ENCODE data around the gene USP20. TPM values are rescaled to one million over a fixed set of nuclear protein-coding genes. Genes with fewer than 3 reads are reported as not detected.

Gene USP20
- total RNA-seq, 1 experiment from 2014 or later: 14.4 TPM

DNA sequence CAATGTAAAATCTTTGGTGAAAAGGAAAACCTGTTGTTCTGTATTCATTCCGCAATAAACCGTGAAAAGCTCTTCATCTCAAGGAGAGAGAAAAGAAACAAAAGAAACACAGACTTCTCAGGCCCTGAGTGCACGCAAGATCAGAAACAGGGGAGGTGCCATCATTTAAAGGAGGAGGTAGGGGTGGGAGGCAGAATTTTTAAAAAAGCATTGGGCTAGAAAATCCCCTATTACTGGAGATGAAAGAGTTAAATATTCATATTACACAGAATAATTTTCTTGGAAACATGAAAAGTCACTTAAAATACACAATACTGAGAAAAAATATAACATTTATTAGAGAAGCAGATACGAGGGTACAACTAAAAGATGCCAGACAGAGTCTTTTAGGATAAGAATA lies 56.3 kb downstream of the USP20 start:
- in situ Hi-C loops (cut with HindIII; ENCODE audit: low pct_unique_long_range_greater_than_20kb, low sequenced_read_pairs) (no loop called here), intact Hi-C loops (cut with micrococcal nuclease; ENCODE audit: unreplicated experiment) (no loop called here)
- CTCF ChIA-PET: no interaction called here
- no TSS peak for BruUV-seq (replicated peaks)
- TF ChIP-seq TCF7L2 (IDR thresholded peaks at IDR 0.05; ENCODE audit: low read depth, low read length): no peak
- no peak for TF ChIP-seq POLR2AphosphoS5 (IDR thresholded peaks at IDR 0.05; ENCODE audit: low read depth, low read length)
- TF ChIP-seq, protein P1, sequence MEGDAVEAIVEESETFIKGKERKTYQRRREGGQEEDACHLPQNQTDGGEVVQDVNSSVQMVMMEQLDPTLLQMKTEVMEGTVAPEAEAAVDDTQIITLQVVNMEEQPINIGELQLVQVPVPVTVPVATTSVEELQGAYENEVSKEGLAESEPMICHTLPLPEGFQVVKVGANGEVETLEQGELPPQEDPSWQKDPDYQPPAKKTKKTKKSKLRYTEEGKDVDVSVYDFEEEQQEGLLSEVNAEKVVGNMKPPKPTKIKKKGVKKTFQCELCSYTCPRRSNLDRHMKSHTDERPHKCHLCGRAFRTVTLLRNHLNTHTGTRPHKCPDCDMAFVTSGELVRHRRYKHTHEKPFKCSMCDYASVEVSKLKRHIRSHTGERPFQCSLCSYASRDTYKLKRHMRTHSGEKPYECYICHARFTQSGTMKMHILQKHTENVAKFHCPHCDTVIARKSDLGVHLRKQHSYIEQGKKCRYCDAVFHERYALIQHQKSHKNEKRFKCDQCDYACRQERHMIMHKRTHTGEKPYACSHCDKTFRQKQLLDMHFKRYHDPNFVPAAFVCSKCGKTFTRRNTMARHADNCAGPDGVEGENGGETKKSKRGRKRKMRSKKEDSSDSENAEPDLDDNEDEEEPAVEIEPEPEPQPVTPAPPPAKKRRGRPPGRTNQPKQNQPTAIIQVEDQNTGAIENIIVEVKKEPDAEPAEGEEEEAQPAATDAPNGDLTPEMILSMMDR (IDR thresholded peaks at IDR 0.05): no peak
- TF ChIP-seq SIN3A (IDR thresholded peaks at IDR 0.05; ENCODE audit: borderline replicate concordance, insufficient read depth, low read depth, low read length): no peak
- TF ChIP-seq, protein P2, sequence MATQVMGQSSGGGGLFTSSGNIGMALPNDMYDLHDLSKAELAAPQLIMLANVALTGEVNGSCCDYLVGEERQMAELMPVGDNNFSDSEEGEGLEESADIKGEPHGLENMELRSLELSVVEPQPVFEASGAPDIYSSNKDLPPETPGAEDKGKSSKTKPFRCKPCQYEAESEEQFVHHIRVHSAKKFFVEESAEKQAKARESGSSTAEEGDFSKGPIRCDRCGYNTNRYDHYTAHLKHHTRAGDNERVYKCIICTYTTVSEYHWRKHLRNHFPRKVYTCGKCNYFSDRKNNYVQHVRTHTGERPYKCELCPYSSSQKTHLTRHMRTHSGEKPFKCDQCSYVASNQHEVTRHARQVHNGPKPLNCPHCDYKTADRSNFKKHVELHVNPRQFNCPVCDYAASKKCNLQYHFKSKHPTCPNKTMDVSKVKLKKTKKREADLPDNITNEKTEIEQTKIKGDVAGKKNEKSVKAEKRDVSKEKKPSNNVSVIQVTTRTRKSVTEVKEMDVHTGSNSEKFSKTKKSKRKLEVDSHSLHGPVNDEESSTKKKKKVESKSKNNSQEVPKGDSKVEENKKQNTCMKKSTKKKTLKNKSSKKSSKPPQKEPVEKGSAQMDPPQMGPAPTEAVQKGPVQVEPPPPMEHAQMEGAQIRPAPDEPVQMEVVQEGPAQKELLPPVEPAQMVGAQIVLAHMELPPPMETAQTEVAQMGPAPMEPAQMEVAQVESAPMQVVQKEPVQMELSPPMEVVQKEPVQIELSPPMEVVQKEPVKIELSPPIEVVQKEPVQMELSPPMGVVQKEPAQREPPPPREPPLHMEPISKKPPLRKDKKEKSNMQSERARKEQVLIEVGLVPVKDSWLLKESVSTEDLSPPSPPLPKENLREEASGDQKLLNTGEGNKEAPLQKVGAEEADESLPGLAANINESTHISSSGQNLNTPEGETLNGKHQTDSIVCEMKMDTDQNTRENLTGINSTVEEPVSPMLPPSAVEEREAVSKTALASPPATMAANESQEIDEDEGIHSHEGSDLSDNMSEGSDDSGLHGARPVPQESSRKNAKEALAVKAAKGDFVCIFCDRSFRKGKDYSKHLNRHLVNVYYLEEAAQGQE (IDR thresholded peaks at IDR 0.05; ENCODE audit: insufficient read depth in 1 of 2, low read depth in 2 of 2, low read length in 1 of 2): no peak
- DNase-seq (ENCODE audit: low read depth, low spot score) (no peak), ATAC-seq (no peak)
- no peaks in the 10 kb centered on the region for H3K9me3 ChIP-seq (ENCODE audit: control insufficient read depth, insufficient read depth, low read depth, low read length)
- no peaks in the 10 kb centered on the region for H3K36me3 ChIP-seq (ENCODE audit: control insufficient read depth, insufficient read depth, low read length)
- POLR2A ChIA-PET: no interaction called here
- no peak overlapping the region for H3K27ac ChIP-seq (ENCODE audit: low read length)
- H3K4me3 ChIP-seq (ENCODE audit: low read depth in 2 of 2, low read length in 2 of 2): no peak overlapping the region
- no peaks in the 10 kb centered on the region for H3K4me1 ChIP-seq (ENCODE audit: control insufficient read depth, insufficient read depth, low read length)
- H3K27me3 ChIP-seq (ENCODE audit: control insufficient read depth, insufficient read depth, low read length): no peaks in the 10 kb centered on the region

DNA sequence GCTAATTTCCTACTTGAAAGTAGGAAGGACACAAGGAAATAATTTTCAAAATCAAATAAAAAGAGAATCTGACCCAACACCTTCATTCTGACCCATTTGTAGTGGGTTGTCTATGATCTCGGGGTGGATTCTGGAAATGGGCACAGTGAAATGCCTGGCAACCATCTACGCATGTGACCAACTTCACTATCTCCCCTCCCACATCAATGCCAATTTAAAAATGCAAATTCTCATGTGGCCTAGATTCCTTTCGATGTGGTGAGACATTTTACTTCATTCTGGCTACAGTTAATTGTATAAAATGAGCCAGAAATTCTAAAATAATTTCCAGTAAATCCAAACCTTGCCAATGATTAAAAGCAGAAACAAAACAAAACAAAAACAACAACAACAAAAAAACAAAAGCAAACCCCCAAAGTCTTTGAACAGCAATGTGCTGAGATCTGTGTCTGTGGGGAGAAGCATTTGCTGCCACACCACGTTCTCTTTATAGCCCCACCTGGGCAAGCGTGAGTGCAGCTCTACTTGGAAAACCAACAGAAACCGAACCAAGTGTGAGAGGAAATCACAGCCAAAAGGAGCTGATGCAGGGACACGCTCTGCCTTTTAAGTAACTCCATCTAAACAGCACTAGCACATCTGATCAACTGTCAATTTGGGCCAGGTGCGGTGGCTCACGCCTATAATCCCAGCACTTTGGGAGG lies 59.0 kb downstream of the USP20 start:
- no peaks in the 10 kb centered on the region for H3K4me1 ChIP-seq (ENCODE audit: control insufficient read depth, insufficient read depth, low read length)
- CTCF ChIA-PET: no interaction called here
- H3K9me3 ChIP-seq (ENCODE audit: control insufficient read depth, insufficient read depth, low read depth, low read length): no peaks in the 10 kb centered on the region
- TF ChIP-seq POLR2AphosphoS5 (IDR thresholded peaks at IDR 0.05; ENCODE audit: low read depth, low read length) (no peak), SIN3A (IDR thresholded peaks at IDR 0.05; ENCODE audit: borderline replicate concordance, insufficient read depth, low read depth, low read length) (no peak), TCF7L2 (IDR thresholded peaks at IDR 0.05; ENCODE audit: low read depth, low read length) (no peak)
- TF ChIP-seq, protein P2 (IDR thresholded peaks at IDR 0.05; ENCODE audit: insufficient read depth in 1 of 2, low read depth in 2 of 2, low read length in 1 of 2): no peak
- TF ChIP-seq, protein P1 (IDR thresholded peaks at IDR 0.05): no peak
- no peak overlapping the region for H3K4me3 ChIP-seq (ENCODE audit: low read depth in 2 of 2, low read length in 2 of 2)
- intact Hi-C loops (cut with micrococcal nuclease; ENCODE audit: unreplicated experiment) (no loop called here), in situ Hi-C loops (cut with HindIII; ENCODE audit: low pct_unique_long_range_greater_than_20kb, low sequenced_read_pairs) (no loop called here)
- no peaks in the 10 kb centered on the region for H3K27me3 ChIP-seq (ENCODE audit: control insufficient read depth, insufficient read depth, low read length)
- H3K27ac ChIP-seq (ENCODE audit: low read length): no peak overlapping the region
- POLR2A ChIA-PET: no interaction called here
- DNase-seq (ENCODE audit: low read depth, low spot score) (no peak), ATAC-seq (no peak)
- H3K36me3 ChIP-seq (ENCODE audit: control insufficient read depth, insufficient read depth, low read length): no peaks in the 10 kb centered on the region
- BruUV-seq (replicated peaks): no TSS peak
